Neural cell (in vitro differentiated cells): Measurements from ENCODE around the gene CNTNAP5.

Experiments used
- CTCF ChIP-seq: fragments of 450-650 bp; IDR thresholded peaks from 2 replicates; pipeline ENCODE4 v1.5.1; 2014; ENCODE audit warnings: antibody characterized with exemption, mild to moderate bottlenecking, moderate library complexity; ENCODE audit not compliant: poor library complexity, severe bottlenecking
- REST ChIP-seq: IDR thresholded peaks from 2 replicates; pipeline ENCODE4 v1.6.1; 2012; ENCODE audit warnings: borderline replicate concordance

GRCh38 chr2:124953921-124954320 is 928.8 kb downstream of the CNTNAP5 start:
- no peak for TF ChIP-seq CTCF
- TF ChIP-seq REST: no peak
